ENCODE data around the gene BATF3.

The BATF3 gene

DNA sequence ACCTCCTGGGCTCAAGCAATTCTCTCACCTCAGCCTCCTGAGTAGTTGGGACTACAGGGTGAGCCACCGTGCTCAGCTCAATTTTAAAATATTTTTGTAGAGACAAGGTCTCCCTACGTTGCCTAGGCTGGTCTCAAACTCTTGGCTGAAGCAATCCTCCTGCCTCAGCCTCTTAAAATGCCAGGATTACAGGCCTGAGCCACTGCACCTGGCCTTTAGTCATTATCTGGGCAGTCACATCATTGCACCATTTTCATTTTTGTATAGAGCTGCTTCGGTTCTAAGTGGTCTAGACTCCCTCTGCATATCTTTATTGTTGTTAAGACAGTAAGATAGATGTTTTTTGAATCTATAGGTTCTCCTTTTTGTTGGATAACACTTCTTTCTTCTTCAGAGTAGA, 51.2 kb downstream of the BATF3 start:
- Histone ChIP-seq H3F3A (ENCODE audit: insufficient read depth) (no peaks in the 10 kb centered on the region), H3K9me3 (ENCODE audit: insufficient read depth, low read length) (no peaks in the 10 kb centered on the region), H3K4me3 (ENCODE audit: insufficient read depth, low read length, poor library complexity, severe bottlenecking) (no peak overlapping the region), H3K9me2 (replicated peaks; ENCODE audit: insufficient read depth, low read length) (no peaks in the 10 kb centered on the region), H4K20me1 (ENCODE audit: low read depth, low read length) (no peaks in the 10 kb centered on the region; the same call in 1 of the 2 replicates), H3K9ac (ENCODE audit: low read length) (no peak overlapping the region), H3K27me3 (ENCODE audit: low read length) (no peaks in the 10 kb centered on the region), H3K4me2 (ENCODE audit: low read depth, low read length, poor library complexity, severe bottlenecking) (no peak overlapping the region), H3K36me3 (ENCODE audit: low read length) (no peaks in the 10 kb centered on the region), H3K27ac (ENCODE audit: low read depth, low read length) (no peak overlapping the region), H2AFZ (ENCODE audit: low read depth, low read length, severe bottlenecking) (no peak overlapping the region), H3K79me2 (ENCODE audit: insufficient read depth, low read length) (no peaks in the 10 kb centered on the region)
- no peak for TF ChIP-seq CTCF (IDR thresholded peaks at IDR 0.05; ENCODE audit: insufficient read depth, low read length, poor library complexity, severe bottlenecking)
- no peak for TF ChIP-seq EZH2phosphoT487 (conservative IDR thresholded peaks at IDR 0.05; ENCODE audit: low read length)

DNA sequence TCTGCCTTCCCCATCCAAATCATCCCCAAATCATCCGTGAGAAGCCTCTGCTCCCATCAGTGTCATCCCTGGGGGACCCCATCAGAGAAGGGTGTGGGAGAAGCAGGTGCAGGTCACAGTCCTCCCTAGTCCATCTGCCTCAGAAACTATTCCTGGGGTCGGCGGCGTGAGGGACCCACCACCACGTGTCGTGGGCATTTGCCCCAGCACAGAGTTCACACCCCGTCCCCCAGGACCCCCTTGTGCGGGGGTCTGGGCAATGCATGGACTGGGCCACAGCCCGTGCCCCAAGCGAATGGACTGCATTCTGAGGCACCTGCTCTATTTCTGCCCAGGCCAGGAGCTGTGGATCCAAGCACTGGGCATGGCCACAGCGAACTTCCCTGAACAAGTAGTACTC, 52.6 kb downstream of the BATF3 start:
- no peaks in the 10 kb centered on the region for H3K79me2 ChIP-seq (ENCODE audit: insufficient read depth, low read length)
- H3K4me3 ChIP-seq (ENCODE audit: insufficient read depth, low read length, poor library complexity, severe bottlenecking), result no peak overlapping the region
- H3K9me2 ChIP-seq (replicated peaks; ENCODE audit: insufficient read depth, low read length), result no peaks in the 10 kb centered on the region
- H3K4me2 ChIP-seq (ENCODE audit: low read depth, low read length, poor library complexity, severe bottlenecking), result no peak overlapping the region
- no peaks in the 10 kb centered on the region for H3K9me3 ChIP-seq (ENCODE audit: insufficient read depth, low read length)
- no peaks in the 10 kb centered on the region for H3F3A ChIP-seq (ENCODE audit: insufficient read depth)
- H3K27ac ChIP-seq (ENCODE audit: low read depth, low read length), result no peak overlapping the region
- H2AFZ ChIP-seq (ENCODE audit: low read depth, low read length, severe bottlenecking), result no peak overlapping the region
- no peaks in the 10 kb centered on the region for H3K27me3 ChIP-seq (ENCODE audit: low read length)
- no peaks in the 10 kb centered on the region for H3K36me3 ChIP-seq (ENCODE audit: low read length)
- no peak overlapping the region for H3K9ac ChIP-seq (ENCODE audit: low read length)
- no peak for TF ChIP-seq EZH2phosphoT487 (conservative IDR thresholded peaks at IDR 0.05; ENCODE audit: low read length)
- no peak for TF ChIP-seq CTCF (IDR thresholded peaks at IDR 0.05; ENCODE audit: insufficient read depth, low read length, poor library complexity, severe bottlenecking)
- H4K20me1 ChIP-seq (ENCODE audit: low read depth, low read length), result no peaks in the 10 kb centered on the region; the same call in 1 of the 2 replicates

GRCh38 chr1:212646588-212646987, 53.1 kb downstream of the BATF3 start:
- Histone ChIP-seq H3K27ac (ENCODE audit: low read depth, low read length) (no peak overlapping the region), H3K9me3 (ENCODE audit: insufficient read depth, low read length) (no peaks in the 10 kb centered on the region), H3K79me2 (ENCODE audit: insufficient read depth, low read length) (no peaks in the 10 kb centered on the region), H4K20me1 (ENCODE audit: low read depth, low read length) (no peaks in the 10 kb centered on the region; the same call in 1 of the 2 replicates), H3K9ac (ENCODE audit: low read length) (no peak overlapping the region), H3K36me3 (ENCODE audit: low read length) (no peaks in the 10 kb centered on the region), H3K4me3 (ENCODE audit: insufficient read depth, low read length, poor library complexity, severe bottlenecking) (no peak overlapping the region), H3K9me2 (replicated peaks; ENCODE audit: insufficient read depth, low read length) (no peaks in the 10 kb centered on the region), H2AFZ (ENCODE audit: low read depth, low read length, severe bottlenecking) (no peak overlapping the region), H3K27me3 (ENCODE audit: low read length) (no peaks in the 10 kb centered on the region), H3K4me2 (ENCODE audit: low read depth, low read length, poor library complexity, severe bottlenecking) (no peak overlapping the region), H3F3A (ENCODE audit: insufficient read depth) (no peaks in the 10 kb centered on the region)
- no peak for TF ChIP-seq EZH2phosphoT487 (conservative IDR thresholded peaks at IDR 0.05; ENCODE audit: low read length)
- TF ChIP-seq CTCF (IDR thresholded peaks at IDR 0.05; ENCODE audit: insufficient read depth, low read length, poor library complexity, severe bottlenecking), result no peak

Measured in SU-DHL-6 (cell line).